Activated CD8-positive, alpha-beta memory T cell treated with anti-CD3 and anti-CD28 coated beads, Interleukin-2, amount 50 U/mL, for 24 hours (primary cell): ENCODE measurements around the gene SPRY1.

Source experiments
- DNase-seq: peaks from one replicate; pipeline ENCODE4 v3.0.0-alpha.2; 2020; ENCODE audit errors: extremely low read depth

Gene SPRY1

DNA sequence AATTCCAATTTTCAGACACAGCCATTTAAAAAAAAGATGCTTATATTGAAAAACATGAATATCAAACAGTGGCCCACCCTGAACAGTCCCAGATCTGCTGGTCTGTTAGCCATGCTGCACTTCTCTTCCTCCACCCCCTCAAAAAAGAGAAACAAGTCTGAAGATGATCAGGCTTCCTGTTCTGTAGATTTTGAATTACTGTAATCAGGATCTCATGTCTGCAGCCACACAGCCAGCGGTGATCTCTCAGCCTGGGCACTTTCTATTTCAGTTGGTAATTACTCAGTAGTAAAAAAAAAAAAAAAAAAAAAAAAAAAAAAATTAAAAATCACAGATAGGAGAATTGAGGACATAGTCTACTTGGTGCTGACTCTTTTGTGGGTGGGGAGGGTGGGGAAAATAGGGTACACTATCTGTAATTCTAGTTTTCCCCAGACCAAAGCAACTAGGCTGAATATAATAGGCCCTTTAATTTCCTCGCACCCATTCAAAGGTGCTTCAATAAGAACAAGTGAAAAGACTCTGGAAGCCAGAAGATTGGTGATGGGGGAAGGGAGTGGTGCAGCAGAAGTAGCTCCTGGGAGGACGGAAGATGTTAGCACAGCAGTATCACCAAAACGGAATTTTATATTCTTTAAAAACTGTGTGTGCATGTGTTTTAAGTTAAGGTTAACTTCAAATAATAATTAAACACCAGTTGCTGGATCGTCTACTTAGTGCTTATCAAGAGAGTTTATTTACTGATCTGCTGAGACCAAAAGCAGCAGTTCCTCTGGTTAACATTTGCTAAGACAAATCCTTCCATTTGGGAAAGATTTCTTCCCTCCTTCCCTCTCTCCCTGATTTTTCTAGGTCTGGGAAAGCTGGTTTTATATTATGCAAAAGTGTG lies 47.0 kb downstream of the SPRY1 start:
- no peak for DNase-seq

- no peak for DNase-seq
Measured at GRCh38 chr4:123444290-123444731, 47.7 kb downstream of the SPRY1 start.

DNA sequence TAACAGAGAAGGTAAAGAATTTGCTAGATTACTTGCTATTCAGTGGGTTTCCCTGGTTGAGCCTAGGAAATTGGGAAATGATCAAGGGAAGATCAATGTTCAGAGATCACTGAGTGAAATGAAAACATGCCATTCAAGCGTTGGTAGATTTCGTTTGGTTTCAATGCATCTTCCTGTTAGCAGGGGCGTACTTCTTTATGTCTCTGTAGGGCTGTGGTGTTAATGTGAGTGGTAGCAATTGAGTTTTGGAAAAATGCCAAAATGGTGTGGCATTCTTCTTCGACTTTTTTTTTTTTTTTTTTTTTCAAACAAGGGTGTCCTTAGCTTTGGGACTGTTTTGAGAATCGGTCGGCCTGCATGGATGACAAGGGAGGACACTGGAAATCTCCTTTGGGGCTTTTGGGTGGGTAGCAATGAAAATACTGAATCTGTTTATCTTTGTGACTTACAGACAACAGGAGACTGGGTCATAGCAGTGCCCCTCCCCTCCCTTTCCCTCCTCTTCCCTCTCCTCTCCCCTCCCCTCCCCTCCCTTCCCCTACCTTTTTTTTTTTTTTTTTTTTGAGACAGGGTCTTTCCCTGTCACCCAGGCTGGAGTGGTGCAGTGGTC lies 50.4 kb downstream of the SPRY1 start:
- DNase-seq, result no peak

GRCh38 chr4:123449362-123449761 lies 52.8 kb downstream of the SPRY1 start:
- no peak for DNase-seq

- DNase-seq, result no peak
Measured at GRCh38 chr4:123449780-123450179, 53.2 kb downstream of the SPRY1 start.

GRCh38 chr4:123450393-123450792 lies 53.8 kb downstream of the SPRY1 start:
- DNase-seq, result no peak

GRCh38 chr4:123452616-123453015 lies 56.0 kb downstream of the SPRY1 start:
- DNase-seq, result no peak

DNA sequence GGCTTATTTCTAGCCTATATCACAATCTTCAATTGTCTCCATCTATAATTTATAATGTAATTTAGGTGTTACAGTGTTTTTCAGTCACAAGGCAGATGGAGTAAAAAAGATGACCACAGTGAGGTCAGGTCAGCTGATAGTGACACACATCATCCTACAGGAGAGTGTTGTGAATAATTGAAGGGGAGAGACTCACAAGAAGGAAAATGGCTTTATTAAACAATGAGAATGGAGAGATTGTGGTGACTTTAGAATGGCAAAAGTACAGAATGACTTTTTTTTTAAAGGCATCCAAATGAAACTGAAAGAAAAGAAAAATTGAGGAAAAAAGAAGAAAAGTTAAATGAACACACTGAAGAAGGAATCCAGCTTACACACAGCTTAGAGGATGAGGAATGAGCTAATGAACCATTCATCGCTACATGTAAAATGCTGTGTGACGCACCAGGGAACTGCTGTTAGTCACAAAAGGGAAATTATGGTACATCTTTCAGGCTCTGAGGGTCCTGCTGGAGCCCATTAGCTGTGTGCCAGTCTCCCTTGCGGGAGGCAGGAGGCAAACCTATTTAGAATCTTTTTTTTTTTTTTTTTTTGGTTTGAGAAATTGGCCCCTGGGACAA lies 56.6 kb downstream of the SPRY1 start:
- no peak for DNase-seq
